ENCODE data around the gene KCTD2.

The KCTD2 gene

DNA sequence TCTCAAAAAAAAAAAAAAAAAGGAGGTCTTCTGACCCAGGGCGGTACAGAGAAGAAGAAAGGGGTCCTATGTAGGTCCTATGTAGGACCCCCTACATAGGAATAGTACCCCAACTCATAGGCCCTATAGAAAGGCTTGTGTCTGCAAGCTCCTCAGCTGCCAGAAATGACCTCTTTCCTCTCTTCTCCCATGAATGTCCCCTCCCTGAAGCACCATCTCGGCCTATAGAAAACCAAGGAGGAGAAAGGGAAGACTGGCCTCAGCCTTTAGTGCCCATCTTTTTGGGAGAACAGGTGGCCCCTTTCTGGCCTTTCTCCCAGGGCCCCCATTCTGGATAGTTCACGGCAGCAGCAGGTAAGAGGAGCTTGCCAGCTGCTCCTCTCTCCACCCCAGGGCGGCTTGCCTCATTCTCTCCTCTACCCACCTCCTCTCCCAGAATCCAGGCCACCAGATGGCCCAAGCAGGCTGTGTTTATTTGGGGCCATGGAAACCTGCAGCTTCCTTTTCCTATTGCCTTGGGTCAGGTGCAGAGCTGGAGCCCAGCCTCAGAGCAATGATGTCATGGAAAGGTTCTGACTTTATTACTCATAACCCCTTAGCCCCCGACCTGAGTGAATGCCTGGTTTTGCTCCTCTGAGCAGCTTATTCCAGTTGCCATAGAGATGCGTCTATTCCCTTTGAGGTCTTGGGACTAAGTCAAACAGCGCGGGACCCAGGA lies 36.2 kb upstream of the KCTD2 start:
- TF ChIP-seq, protein P1, sequence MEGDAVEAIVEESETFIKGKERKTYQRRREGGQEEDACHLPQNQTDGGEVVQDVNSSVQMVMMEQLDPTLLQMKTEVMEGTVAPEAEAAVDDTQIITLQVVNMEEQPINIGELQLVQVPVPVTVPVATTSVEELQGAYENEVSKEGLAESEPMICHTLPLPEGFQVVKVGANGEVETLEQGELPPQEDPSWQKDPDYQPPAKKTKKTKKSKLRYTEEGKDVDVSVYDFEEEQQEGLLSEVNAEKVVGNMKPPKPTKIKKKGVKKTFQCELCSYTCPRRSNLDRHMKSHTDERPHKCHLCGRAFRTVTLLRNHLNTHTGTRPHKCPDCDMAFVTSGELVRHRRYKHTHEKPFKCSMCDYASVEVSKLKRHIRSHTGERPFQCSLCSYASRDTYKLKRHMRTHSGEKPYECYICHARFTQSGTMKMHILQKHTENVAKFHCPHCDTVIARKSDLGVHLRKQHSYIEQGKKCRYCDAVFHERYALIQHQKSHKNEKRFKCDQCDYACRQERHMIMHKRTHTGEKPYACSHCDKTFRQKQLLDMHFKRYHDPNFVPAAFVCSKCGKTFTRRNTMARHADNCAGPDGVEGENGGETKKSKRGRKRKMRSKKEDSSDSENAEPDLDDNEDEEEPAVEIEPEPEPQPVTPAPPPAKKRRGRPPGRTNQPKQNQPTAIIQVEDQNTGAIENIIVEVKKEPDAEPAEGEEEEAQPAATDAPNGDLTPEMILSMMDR (IDR thresholded peaks at IDR 0.05; ENCODE audit: control insufficient read depth, insufficient read depth, low read depth, low read length, missing control alignments): no peak
- no peak for DNase-seq (ENCODE audit: low read depth)
- H3K4me3 ChIP-seq (ENCODE audit: control insufficient read depth, low read depth, low read length): no peak overlapping the region

GRCh38 chr17:75011401-75012095 lies 35.5 kb upstream of the KCTD2 start:
- H3K4me3 ChIP-seq (ENCODE audit: control insufficient read depth, low read depth, low read length): peak overlapping the region; percentile 99
- DNase-seq (ENCODE audit: low read depth): no peak
- TF ChIP-seq, protein P1 (IDR thresholded peaks at IDR 0.05; ENCODE audit: control insufficient read depth, insufficient read depth, low read depth, low read length, missing control alignments): no peak

DNA sequence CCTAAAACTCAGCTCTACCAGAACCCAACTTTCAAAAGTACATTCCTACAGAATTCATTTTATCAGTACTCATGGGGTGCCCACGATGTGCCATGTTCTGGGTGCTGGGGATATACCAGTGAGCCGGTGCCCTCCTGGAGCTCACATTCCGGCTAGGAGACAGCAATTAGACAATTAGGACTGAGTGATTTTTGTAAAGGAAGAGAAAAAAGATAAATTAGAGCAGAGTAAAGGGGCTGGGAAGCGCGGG lies 35.0 kb upstream of the KCTD2 start:
- peak overlapping the region; percentile 99 for H3K4me3 ChIP-seq (ENCODE audit: control insufficient read depth, low read depth, low read length)
- TF ChIP-seq, protein P1 (IDR thresholded peaks at IDR 0.05; ENCODE audit: control insufficient read depth, insufficient read depth, low read depth, low read length, missing control alignments): no peak
- no peak for DNase-seq (ENCODE audit: low read depth)

DNA sequence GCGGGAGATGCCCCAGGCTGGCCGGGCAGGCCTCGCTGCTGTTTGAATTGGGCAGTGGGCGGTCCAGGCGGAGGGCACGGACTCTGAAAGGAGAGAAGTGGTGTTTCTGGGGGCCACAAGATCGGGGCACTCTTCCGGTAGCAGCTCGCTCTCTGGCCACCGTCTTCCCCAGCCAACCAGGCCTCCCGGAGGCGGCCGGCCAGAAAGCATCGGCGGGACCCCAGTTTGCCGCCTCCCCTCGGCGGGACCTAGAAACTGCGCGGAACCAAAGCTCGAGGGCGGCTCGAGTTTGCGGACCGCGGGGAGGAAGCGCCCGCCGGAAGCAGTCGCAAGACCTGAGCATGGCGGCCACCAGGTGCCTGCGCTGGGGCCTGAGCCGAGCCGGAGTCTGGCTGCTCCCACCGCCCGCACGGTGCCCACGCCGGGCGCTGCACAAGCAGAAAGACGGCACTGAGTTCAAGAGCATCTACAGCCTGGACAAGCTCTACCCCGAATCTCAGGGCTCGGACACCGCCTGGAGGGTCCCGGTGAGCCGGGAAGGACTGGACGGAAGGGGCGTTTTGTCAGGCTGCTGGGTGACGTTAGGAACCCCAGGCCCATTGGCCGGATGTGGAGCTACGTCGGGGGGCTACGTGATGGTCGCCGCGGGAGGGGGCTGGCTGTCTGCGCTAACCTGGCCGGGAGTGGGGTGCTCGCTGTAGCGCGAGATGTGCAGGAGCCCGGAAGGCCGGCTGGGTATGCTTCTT lies 34.5 kb upstream of the KCTD2 start, which contains the start of gene MRPL58:
Gene MRPL58, plus strand, starts transcription at position 325 of the 746 bp plus-strand sequence. Its CDS starts 17 bp downstream, at position 342.
- DNase-seq (ENCODE audit: low read depth): no peak

GRCh38 chr17:75013092-75013559 lies 33.9 kb upstream of the KCTD2 start:
- TF ChIP-seq, protein P1 (IDR thresholded peaks at IDR 0.05; ENCODE audit: control insufficient read depth, insufficient read depth, low read depth, low read length, missing control alignments): no peak

More for the DNA sequence above, 34.5 kb upstream of the KCTD2 start, which contains the start of gene MRPL58:
- peak within 1 kb of the TSS; percentile 99 for H3K4me3 ChIP-seq (ENCODE audit: control insufficient read depth, low read depth, low read length)
- TF ChIP-seq, protein P1 (IDR thresholded peaks at IDR 0.05; ENCODE audit: control insufficient read depth, insufficient read depth, low read depth, low read length, missing control alignments): peak; percentile 64

DNA sequence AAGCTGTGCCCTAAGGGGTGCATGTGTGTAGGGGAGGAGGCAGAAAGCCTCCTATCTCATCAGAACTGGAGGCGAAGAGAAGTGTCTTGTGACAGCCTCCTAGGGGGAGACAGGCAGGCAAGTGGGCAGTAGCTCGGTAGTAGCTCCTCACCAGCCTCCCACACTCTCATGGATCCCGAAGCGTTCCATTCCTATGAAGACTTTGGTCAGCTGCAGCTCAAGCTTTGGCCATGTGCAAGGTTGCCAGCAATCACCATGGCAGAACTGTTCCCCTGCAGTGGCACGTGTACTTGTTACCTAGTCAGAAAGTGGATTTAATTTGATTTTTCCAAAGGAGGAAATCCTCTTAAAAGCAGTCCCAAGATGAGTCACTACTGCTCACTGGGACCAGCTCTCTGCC lies 27.9 kb upstream of the KCTD2 start:
- TF ChIP-seq, protein P1 (IDR thresholded peaks at IDR 0.05; ENCODE audit: control insufficient read depth, insufficient read depth, low read depth, low read length, missing control alignments): no peak
- DNase-seq (ENCODE audit: low read depth): no peak
- no peak overlapping the region for H3K4me3 ChIP-seq (ENCODE audit: control insufficient read depth, low read depth, low read length)

More at GRCh38 chr17:75013092-75013559, 33.9 kb upstream of the KCTD2 start:
- H3K4me3 ChIP-seq (ENCODE audit: control insufficient read depth, low read depth, low read length): peak overlapping the region; percentile 99
- DNase-seq (ENCODE audit: low read depth): no peak
